ENCODE results near the gene TADA1.

TADA1 gene

DNA sequence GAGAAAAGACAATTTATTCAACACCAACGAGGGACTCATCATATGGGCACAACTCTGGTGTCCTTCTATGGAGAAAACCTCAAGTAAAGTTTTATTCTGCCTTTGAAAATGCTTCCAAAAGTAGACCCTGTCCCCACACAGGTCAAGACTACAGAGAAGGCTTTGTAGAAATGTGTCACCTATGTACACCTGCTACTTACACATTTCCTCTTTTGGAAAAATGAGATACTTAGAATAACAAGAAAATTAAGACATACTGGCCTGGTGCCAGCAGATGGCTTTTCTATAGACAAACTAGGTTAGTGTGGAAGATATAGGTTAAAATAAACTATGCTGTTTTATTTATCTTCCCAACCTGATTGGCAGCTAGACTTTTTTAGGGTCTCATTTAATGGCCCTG is 23.1 kb downstream of the TADA1 start:
- H2AFZ ChIP-seq (ENCODE audit: low read depth, low read length) = no peak overlapping the region
- ATAC-seq (ENCODE audit: insufficient read depth, low read depth) = no peak
- H4K20me1 ChIP-seq (ENCODE audit: insufficient read depth, low read length) = peaks cover 37% of the 10 kb centered on the region; the same call in 1 of the 2 replicates
- no peak overlapping the region for H3K9ac ChIP-seq (ENCODE audit: low read depth, low read length)
- H3K27ac ChIP-seq (ENCODE audit: low read length) = no peak overlapping the region
- no peak overlapping the region for H3K4me3 ChIP-seq (ENCODE audit: low read depth in 1 of 2, low read length in 2 of 2)
- H3K36me3 ChIP-seq (ENCODE audit: insufficient read depth, low read length) = peaks cover 98% of the 10 kb centered on the region
- DNase-seq = no peak
- H3K79me2 ChIP-seq (ENCODE audit: insufficient read depth, low read length) = peaks cover 37% of the 10 kb centered on the region
- no peak overlapping the region for H3K4me2 ChIP-seq (ENCODE audit: insufficient read depth, low read length)
- no peaks in the 10 kb centered on the region for H3K27me3 ChIP-seq (ENCODE audit: insufficient read depth, low read length, poor library complexity)
- no peaks in the 10 kb centered on the region for H3K4me1 ChIP-seq (ENCODE audit: insufficient read depth, low read length)
- H3K9me3 ChIP-seq (ENCODE audit: insufficient read depth, low read length, severe bottlenecking) = no peaks in the 10 kb centered on the region
- TF ChIP-seq, protein P1, sequence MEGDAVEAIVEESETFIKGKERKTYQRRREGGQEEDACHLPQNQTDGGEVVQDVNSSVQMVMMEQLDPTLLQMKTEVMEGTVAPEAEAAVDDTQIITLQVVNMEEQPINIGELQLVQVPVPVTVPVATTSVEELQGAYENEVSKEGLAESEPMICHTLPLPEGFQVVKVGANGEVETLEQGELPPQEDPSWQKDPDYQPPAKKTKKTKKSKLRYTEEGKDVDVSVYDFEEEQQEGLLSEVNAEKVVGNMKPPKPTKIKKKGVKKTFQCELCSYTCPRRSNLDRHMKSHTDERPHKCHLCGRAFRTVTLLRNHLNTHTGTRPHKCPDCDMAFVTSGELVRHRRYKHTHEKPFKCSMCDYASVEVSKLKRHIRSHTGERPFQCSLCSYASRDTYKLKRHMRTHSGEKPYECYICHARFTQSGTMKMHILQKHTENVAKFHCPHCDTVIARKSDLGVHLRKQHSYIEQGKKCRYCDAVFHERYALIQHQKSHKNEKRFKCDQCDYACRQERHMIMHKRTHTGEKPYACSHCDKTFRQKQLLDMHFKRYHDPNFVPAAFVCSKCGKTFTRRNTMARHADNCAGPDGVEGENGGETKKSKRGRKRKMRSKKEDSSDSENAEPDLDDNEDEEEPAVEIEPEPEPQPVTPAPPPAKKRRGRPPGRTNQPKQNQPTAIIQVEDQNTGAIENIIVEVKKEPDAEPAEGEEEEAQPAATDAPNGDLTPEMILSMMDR (IDR thresholded peaks at IDR 0.05; ENCODE audit: borderline replicate concordance, extremely low read depth, low read length, poor library complexity, severe bottlenecking) = no peak
- TF ChIP-seq EZH2 (IDR thresholded peaks at IDR 0.05; ENCODE audit: borderline replicate concordance, low read depth, low read length, severe bottlenecking) = no peak

GRCh38 chr1:166849135-166849534 is 26.9 kb downstream of the TADA1 start:
- H3K4me1 ChIP-seq (ENCODE audit: insufficient read depth, low read length) = 0 out of 2 replicates have a peak, but pooled peaks cover 2% of the 10 kb centered on the region
- H3K4me2 ChIP-seq (ENCODE audit: insufficient read depth, low read length) = no peak overlapping the region
- H3K9ac ChIP-seq (ENCODE audit: low read depth, low read length) = no peak overlapping the region
- H3K79me2 ChIP-seq (ENCODE audit: insufficient read depth, low read length) = peaks cover 44% of the 10 kb centered on the region
- H3K4me3 ChIP-seq (ENCODE audit: low read depth in 1 of 2, low read length in 2 of 2) = no peak overlapping the region
- no peaks in the 10 kb centered on the region for H3K27me3 ChIP-seq (ENCODE audit: insufficient read depth, low read length, poor library complexity)
- ATAC-seq (ENCODE audit: insufficient read depth, low read depth) = no peak
- H2AFZ ChIP-seq (ENCODE audit: low read depth, low read length) = no peak overlapping the region
- H3K9me3 ChIP-seq (ENCODE audit: insufficient read depth, low read length, severe bottlenecking) = no peaks in the 10 kb centered on the region
- peaks cover 46% of the 10 kb centered on the region; the same call in 1 of the 2 replicates for H4K20me1 ChIP-seq (ENCODE audit: insufficient read depth, low read length)
- H3K36me3 ChIP-seq (ENCODE audit: insufficient read depth, low read length) = peaks cover 98% of the 10 kb centered on the region
- TF ChIP-seq, protein P1 (IDR thresholded peaks at IDR 0.05; ENCODE audit: borderline replicate concordance, extremely low read depth, low read length, poor library complexity, severe bottlenecking) = no peak
- TF ChIP-seq EZH2 (IDR thresholded peaks at IDR 0.05; ENCODE audit: borderline replicate concordance, low read depth, low read length, severe bottlenecking) = no peak
- H3K27ac ChIP-seq (ENCODE audit: low read length) = no peak overlapping the region
- no peak for DNase-seq

DNA sequence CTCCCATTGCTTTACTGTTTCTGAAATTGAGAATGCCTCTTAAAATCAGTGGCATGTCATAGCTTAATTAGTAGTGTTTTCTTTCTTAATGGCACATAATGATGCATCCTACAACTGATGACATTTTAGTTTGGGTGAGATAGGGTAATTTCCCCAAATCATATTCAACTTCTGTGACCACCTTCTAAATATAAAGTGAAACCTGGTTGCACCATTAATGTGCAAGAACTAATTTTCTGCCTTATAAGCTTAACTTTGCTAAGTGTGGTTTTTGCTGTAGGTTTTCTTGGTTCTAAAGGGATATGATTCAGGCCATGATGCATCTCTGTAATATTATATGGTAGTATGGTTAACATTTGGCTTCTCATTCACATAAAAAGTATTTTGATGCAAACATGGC is 27.9 kb downstream of the TADA1 start:
- H3K9ac ChIP-seq (ENCODE audit: low read depth, low read length) = no peak overlapping the region
- H4K20me1 ChIP-seq (ENCODE audit: insufficient read depth, low read length) = peaks cover 51% of the 10 kb centered on the region; the same call in 1 of the 2 replicates
- H3K27me3 ChIP-seq (ENCODE audit: insufficient read depth, low read length, poor library complexity) = no peaks in the 10 kb centered on the region
- peaks cover 8% of the 10 kb centered on the region; the same call in 1 of the 2 replicates for H3K4me1 ChIP-seq (ENCODE audit: insufficient read depth, low read length)
- ATAC-seq (ENCODE audit: insufficient read depth, low read depth) (no peak), DNase-seq (no peak)
- H3K9me3 ChIP-seq (ENCODE audit: insufficient read depth, low read length, severe bottlenecking) = no peaks in the 10 kb centered on the region
- TF ChIP-seq, protein P1 (IDR thresholded peaks at IDR 0.05; ENCODE audit: borderline replicate concordance, extremely low read depth, low read length, poor library complexity, severe bottlenecking) = no peak
- TF ChIP-seq EZH2 (IDR thresholded peaks at IDR 0.05; ENCODE audit: borderline replicate concordance, low read depth, low read length, severe bottlenecking) = no peak
- peaks cover 47% of the 10 kb centered on the region for H3K79me2 ChIP-seq (ENCODE audit: insufficient read depth, low read length)
- H2AFZ ChIP-seq (ENCODE audit: low read depth, low read length) = no peak overlapping the region
- peaks cover 98% of the 10 kb centered on the region for H3K36me3 ChIP-seq (ENCODE audit: insufficient read depth, low read length)
- no peak overlapping the region for H3K27ac ChIP-seq (ENCODE audit: low read length)
- no peak overlapping the region for H3K4me2 ChIP-seq (ENCODE audit: insufficient read depth, low read length)
- H3K4me3 ChIP-seq (ENCODE audit: low read depth in 1 of 2, low read length in 2 of 2) = no peak overlapping the region
